ENCODE results near the gene TMEM163.

DNA sequence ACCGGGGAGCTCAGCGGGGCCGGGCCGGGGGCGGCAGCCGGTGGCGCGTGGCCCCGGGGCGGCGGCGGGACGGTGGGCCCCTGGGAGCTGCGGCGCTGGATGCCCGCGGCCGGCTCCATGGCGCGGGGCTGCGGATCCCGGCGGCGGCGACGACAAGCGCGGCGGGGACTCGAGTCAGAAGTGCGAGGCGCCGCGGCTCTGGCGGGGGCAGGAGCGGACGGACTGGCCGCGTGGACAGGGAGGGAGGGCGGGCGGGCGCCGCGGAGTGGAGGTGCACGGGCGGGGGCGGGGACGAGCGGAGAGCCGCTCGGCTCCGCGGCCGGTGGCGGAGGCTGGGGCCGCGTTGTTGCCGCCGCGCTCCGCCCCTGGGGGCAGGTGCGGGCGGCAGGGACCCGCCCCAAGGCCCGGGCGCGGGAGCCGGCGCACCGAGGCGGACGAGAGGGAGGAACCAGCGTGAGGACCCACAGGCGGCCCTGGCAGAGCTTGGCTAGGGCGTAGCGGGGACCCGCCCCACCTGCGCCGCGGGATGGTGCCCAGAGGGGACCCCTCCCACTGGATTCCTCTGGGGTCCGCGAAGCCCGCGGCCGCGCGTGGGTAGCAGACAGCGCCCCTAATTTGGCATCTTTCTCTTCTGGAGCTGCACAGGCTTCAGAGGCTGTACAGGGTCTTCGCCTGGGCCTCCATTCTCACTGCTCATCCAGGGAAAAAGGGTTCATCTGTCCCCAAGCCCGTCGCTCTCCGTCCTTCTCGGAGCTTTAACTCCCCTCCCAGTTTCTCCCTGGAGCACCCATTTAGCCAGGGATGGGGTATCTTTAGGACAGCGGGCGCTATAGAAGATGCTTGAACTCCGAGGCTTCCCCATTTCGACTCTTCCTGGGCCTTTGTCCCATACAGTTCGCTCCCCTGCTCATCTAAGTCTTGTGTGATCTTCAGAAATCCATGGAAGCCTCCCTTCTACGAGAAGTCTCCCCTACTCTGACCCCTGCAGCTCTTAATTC lies at the start of gene TMEM163:
- TF ChIP-seq, protein P1, sequence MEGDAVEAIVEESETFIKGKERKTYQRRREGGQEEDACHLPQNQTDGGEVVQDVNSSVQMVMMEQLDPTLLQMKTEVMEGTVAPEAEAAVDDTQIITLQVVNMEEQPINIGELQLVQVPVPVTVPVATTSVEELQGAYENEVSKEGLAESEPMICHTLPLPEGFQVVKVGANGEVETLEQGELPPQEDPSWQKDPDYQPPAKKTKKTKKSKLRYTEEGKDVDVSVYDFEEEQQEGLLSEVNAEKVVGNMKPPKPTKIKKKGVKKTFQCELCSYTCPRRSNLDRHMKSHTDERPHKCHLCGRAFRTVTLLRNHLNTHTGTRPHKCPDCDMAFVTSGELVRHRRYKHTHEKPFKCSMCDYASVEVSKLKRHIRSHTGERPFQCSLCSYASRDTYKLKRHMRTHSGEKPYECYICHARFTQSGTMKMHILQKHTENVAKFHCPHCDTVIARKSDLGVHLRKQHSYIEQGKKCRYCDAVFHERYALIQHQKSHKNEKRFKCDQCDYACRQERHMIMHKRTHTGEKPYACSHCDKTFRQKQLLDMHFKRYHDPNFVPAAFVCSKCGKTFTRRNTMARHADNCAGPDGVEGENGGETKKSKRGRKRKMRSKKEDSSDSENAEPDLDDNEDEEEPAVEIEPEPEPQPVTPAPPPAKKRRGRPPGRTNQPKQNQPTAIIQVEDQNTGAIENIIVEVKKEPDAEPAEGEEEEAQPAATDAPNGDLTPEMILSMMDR (IDR thresholded peaks at IDR 0.05) = no peak
- TF ChIP-seq POLR2A (IDR thresholded peaks at IDR 0.05) (no peak), POLR2AphosphoS5 (IDR thresholded peaks at IDR 0.05) (no peak), EP300 (IDR thresholded peaks at IDR 0.05) (no peak)

Data from stomach (tissue), 4 donors.